NCI-H1105 treated with DMSO at 0.1 percent for 48 hours (cell line): ENCODE data around the gene SIN3B.
"Not testable (repeated sequence)": the region's sequence is repeated elsewhere in the genome, so short reads cannot be mapped to it uniquely, and the experiment has no call there.

Experiments used
- DNase-seq: peaks from one replicate; lab custom pipeline; 2025; lab: John Stamatoyannopoulos, UW

The SIN3B gene

GRCh38 chr19:16868423-16869130 is 39.4 kb downstream of the SIN3B start:
- no peak for DNase-seq

GRCh38 chr19:16869331-16869972 is 40.3 kb downstream of the SIN3B start:
- no peak for DNase-seq

DNA sequence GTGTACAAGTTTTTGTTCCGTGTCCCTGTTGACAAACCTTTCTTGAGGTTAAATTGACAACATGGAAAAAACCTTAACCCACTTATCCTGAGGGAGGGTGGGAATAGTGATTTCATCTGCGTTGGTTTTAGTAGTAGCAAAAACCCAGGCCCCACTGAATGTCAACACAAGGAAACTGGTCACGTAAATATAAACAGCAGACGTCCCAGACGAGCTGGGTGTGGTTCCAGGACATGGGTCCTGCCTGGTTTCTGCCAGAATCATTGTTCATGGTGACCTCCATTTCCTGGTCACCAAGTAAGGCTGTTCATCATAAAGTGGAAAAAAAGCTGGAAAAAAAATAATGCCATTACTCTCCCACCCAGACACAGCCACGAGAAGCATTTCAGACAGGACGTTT is 42.7 kb downstream of the SIN3B start:
- no peak for DNase-seq

DNA sequence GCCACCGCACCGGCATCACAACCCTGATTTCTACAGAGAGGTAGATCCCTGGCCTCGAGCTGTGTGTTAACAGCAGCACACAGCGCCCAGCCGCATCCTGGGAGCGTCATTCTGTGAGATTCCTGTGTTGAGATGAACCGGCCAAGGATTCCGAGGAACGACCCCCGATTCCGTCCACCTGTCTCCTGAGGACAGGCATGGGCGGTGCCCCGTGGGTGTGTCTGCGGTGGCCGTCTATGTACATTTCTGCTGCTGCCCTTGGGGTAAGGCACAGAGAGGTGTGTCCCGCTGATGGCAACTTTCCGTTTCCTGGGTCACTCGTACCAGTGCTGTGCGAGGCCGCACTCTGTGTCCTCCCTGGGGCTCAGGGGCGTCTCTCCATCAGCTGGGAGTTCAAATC is 43.5 kb downstream of the SIN3B start:
- no peak for DNase-seq

DNA sequence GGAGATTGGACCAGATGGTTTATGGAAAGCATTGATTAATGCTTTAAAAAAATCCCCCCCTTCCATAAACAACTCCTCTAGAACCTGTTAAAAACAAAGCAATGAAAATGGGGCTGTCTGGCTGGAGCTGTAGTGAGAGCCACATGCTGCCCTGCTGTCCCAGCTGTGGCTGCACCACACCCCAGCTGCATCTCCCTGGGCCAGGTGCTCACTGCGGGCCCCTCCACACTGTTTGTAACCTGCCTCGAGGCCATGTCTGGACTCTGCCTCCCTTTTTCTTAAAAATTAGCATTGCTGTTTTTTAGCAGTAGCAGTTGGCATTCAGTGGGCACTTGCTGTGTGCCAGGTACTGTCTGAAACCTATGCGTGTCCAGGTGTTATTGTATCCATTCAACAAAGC is 44.4 kb downstream of the SIN3B start:
- no peak for DNase-seq

- no peak for DNase-seq
Measured at GRCh38 chr19:16874250-16874977, 45.2 kb downstream of the SIN3B start.

- not testable (repeated sequence) for DNase-seq
Measured at GRCh38 chr19:16874978-16875299, 45.7 kb downstream of the SIN3B start.

- DNase-seq = no peak
Measured at GRCh38 chr19:16875584-16876555, 46.7 kb downstream of the SIN3B start.

GRCh38 chr19:16876904-16877361 is 47.7 kb downstream of the SIN3B start:
- no peak for DNase-seq

DNA sequence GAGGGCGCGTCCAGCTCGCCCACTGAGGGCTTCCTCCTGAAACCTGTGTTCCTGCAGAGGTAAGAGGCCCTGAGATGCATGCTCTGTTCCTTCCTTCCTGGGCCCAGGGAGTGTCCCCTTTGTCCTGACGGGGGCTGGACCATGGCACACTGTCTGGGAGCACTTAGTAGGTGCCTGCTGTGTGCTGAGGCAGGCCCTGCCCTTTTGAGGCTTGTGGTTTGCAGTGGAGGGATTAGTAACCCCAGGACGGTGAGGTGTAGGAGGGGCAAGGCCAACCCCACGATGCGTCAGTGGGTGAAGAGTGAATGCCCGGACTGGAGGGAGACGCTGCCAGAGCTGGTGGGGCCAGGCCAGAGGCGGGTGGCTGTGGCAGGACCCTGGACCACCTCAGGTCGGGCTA is 48.4 kb downstream of the SIN3B start:
- DNase-seq = no peak

- no peak for DNase-seq
Measured at GRCh38 chr19:16878181-16878965, 49.2 kb downstream of the SIN3B start.

GRCh38 chr19:16880884-16881554 is 51.8 kb downstream of the SIN3B start:
- no peak for DNase-seq

GRCh38 chr19:16882146-16882545 is 52.9 kb downstream of the SIN3B start:
- DNase-seq = no peak

- DNase-seq = no peak
Measured at GRCh38 chr19:16883522-16883921, 54.3 kb downstream of the SIN3B start.

DNA sequence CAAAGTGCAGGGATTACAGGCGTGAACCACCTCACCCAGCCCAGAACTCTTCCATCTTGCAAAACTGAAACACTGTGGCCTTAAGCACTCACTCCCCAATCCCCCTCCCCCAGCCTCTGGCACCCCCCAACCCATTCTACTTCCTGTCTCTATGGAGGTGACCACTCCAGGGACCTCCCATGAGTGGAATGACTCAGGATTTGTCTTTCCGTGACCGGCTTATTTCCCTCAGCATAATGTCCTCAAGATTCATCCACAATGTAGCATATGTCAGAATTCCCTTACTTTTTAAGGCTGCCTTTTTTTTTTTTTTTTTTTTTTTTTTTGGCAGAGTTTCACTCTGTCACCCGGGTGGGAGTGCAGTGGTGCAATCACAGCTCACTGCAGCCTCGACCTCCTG is 56.0 kb downstream of the SIN3B start:
- DNase-seq = no peak

DNA sequence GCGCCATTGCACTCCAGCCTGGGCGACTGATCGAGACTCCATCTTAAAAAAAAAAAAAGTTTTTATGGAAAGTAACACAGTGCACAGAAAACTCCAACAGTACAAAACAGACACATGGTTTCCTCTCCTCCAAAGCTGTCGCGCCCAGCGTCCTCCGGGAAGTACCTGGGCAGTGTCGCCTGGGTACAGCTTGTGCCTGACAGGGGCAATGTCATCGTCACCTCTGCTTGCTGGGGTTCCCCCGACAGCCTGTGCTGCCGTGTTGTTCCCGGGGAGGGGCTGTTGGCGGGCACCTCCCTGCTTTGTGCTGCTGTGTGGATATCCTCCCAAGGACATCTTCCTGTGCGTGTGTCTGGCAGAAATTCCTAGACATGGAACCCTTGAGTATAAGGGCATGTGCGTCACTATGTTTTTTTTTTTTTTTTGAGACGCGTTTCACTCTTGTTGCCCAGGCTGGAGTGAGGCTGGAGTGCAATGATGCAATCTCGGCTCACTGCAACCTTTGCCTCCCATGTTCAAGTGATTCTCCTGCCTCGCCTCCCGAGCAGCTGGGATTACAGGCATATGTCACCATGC is 57.2 kb downstream of the SIN3B start:
- DNase-seq = no peak

DNA sequence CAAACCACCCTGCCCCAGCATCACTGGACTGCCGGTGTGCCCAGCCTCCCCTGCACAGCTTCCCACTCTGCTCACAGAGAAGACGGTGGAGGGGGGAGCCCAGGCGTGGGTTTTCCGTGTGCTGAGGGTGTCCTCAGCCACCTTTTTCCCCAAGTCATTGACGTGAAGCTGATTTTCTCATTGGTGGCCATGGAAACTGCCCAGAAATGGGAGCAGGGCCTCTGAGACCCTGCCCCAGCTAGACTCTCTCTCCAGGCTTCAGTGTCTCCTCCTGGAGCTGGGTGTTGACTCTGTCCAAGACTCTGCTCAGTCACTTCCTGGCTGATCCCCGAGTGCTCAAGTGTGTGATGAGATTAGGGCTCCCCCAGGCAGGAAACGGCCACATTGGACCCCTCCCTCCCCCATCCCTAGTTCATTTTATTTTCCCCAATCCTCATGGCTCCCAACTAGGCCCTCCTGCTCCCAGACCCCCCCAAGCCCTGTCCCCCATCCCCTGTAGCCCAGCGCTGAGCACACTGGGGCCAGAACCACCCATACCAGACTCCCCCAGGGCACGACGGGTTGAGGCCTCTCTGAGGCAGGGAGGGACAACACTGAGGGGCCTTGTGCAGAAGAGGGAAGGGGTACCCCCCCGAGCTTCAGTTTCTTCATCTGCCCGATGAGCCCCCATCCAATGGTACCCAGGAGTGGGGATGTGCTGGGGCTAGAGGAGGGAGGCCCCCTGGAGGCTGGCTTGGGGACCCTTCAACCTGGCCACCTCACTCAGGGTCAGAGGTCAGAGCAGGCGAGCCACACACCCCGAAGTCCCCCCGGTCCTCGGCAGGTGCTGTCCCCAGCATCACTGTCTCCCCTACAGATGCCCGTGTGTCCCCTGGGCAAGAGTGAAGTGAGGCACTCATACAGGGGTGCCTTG is 58.4 kb downstream of the SIN3B start:
- no peak for DNase-seq

DNA sequence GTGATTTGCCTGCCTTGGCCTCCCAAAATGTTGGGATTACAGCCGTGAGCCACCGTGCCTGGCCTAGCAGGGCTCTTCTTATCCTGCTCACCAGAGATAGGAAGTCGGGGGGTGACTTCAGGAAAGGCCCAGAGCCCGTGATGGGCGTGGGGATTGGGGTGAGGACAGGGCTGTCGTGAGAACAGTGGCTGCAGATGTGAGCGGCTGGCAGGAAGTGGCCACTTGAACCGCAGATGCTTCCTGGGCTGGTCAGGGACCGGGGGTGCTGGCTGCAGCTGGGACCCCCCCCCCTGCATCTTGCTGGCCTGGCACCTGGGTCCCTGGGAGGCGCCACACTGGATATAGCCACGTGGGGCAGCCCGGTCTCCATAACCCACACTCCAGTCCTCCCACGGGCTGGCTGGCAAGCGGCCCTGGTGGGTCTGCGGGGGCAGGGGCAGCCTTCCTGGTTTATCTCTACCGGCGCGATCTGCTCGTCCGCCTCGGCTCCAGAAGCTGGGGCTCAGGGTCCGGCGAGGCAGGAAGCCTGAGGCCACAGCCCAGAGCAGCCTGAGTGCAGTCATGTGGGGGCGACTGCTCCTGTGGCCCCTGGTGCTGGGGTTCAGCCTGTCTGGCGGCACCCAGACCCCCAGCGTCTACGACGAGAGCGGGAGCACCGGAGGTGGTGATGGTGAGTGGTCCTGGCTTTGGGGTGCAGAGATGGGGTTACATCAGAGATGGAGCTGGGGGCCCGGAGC is 59.6 kb downstream of the SIN3B start, which contains the start of gene F2RL3:
Gene F2RL3 (plus strand): TSS at position 371 of the 737 bp plus-strand sequence. CDS start 191 bp downstream, at position 562.
- DNase-seq = no peak
